Stomach (tissue), 4 donors: Measurements from ENCODE around the gene PLEKHG4.

ENCODE experiments used
- CTCF ChIP-seq, 7 experiments: fragments of 450-650 bp in 4 of 7; fragments of 200-600 bp in 3 of 7; sonication (generic) in 3 of 7; IDR thresholded peaks; one replicate each; pipeline ENCODE4 v1.5.1; 2016 to 2019; ENCODE audit warnings: antibody characterized with exemption in 7 of 7, control low read depth in 2 of 7, mild to moderate bottlenecking in 1 of 7
- EP300 ChIP-seq: sonication (generic); formaldehyde crosslinking; IDR thresholded peaks from one replicate; pipeline ENCODE4 v1.6.1; 2017; ENCODE audit warnings: antibody characterized with exemption
- POLR2A ChIP-seq, 4 donors: fragments of 450-650 bp; IDR thresholded peaks; one replicate each; pipeline ENCODE4 v1.6.1; 2016; ENCODE audit warnings: antibody characterized with exemption in 4 of 4, control low read depth in 2 of 4, mild to moderate bottlenecking in 1 of 4, moderate library complexity in 1 of 4
- POLR2AphosphoS5 ChIP-seq, 3 donors: sonication (generic); formaldehyde crosslinking; IDR thresholded peaks; one replicate each; pipeline ENCODE4 v1.6.1; 2016; ENCODE audit warnings: antibody characterized with exemption in 3 of 3

DNA sequence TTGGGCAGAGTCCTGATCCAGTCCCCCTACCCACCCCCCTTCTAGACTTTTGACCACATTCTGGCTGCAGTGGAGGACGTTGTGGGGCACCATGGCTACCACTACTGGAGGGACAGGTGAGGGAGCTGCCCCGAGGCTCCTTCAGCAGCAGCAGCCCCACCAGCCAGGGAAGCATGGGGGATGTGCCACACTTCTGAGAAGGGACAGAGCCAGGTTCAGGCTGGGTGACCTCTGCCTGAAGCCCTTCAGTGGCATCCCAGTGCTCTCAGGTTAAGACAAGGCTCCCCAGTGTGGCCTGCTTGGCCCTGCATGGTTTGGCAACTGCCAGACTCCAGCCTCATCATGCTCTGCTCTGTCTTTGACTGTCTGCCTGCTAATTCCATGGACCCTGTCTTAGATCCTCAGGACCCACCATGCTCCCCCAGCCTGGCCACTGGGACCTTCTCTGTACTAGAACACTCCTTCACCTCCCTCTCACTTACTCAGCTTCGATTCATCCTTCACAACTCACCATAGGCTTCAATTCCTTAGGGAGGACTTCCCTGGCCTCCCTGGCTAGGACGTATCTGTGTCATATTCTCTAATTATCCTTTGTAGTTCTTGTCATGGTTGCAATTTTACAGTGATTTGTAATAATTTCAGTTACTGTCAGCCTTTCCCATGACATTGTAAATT, 21.7 kb upstream of the PLEKHG4 start:
- TF ChIP-seq CTCF (IDR thresholded peaks at IDR 0.05): no peak
- TF ChIP-seq POLR2AphosphoS5 (IDR thresholded peaks at IDR 0.05): no peak
- TF ChIP-seq POLR2A (IDR thresholded peaks at IDR 0.05): no peak
- no peak for TF ChIP-seq EP300
